HG02759 (cell line): ENCODE data around the gene NCS1.
"Not testable (repeated sequence)": the region's sequence is repeated elsewhere in the genome, so short reads cannot be mapped to it uniquely, and the experiment has no call there.

Source experiments
- ATAC-seq: cut with Tn5 transposase; IDR thresholded peaks from one replicate; pipeline ENCODE4 v1.9.1; 2021; ENCODE audit warnings: mild to moderate bottlenecking, moderate library complexity; ENCODE audit not compliant: unreplicated experiment

NCS1 gene

DNA sequence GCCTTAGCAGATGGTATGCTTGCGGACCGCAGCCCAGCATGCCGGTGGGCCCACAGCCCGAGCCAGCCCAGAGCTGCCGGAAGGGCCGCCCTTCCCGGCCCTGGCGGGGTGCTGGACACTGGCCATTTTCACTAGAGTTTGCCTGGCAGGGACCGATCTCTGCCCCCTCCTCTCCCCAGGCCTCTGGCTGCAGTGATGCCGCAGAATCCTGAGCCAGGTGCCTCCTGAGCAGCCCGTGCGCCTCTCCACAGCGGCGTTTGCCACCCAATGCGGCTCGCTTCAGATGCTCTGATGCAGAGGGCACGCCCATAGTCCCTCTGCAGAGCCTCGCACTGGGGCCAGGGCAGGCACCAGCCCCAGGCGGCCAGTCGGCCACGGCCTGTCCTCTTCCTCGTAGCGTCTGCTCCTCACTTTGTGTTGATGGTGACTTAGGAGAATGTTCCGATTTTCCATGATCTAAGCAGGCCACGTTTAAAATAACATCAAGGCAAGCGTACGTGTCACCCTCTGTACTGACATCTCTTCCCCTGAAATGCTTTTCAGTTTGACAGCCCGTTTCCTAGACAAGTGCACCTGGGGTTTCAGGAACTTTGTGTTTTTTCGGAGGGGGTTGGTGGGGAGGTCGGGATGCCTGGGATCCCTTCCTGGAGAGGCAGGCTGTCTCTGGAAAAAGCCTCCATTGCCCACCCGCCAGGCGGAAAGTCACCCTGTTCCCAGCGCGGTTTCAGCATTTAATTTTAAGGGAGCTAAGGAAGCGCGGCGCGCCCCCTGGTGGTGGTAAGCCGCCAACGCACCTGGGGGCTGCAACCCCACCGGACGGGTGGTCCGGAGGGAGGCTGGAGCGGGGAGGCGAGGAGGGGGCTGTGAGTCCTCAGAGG lies 63.6 kb downstream of the NCS1 start:
- no peak for ATAC-seq

DNA sequence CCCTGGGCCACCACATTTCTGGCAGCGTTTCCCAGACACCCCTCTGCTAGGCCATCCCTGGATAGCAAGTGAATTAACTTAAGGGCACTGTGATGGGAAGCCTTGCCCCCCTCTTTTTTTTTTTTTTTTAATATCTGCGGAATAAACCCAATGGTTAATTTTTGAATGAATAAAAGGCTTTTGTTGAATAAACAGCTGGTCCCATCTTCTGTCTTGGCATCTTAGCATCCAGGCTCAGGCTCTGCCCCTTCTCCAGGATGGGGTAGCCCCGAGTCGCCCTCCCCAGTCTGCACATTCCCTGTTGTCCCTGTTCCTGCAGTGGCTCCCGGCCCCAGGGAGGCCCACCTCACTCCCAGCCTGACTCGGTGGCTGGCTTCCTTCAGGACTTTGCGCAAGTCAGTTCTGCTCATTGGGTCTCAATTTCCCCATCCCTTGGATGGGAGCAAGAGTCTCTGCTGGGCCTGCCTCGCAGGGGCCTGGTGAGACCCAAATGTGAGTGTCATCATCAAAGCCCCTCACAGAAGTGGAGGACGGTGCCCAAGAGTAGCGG lies 64.3 kb downstream of the NCS1 start:
- no peak for ATAC-seq

DNA sequence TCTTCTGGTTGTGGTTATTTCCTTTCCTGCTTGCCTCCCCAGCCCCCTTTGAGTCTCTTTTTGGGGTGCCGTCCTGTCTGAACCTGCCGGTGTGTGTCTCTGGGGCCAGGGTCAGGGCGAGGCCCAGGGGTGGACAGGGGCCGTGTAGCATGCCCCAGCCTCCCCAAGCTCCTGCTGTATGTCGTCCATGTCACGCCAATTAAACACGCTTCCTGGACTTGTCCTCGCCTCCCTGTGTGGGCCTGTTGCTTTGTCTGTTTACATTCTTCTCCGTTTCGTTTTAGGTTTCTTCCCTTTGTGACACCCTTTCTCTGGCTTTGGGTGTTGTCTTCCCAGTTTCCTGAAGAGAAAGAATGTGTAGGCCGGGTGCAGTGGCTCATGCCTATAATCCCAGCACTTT lies 64.9 kb downstream of the NCS1 start:
- ATAC-seq = no peak

DNA sequence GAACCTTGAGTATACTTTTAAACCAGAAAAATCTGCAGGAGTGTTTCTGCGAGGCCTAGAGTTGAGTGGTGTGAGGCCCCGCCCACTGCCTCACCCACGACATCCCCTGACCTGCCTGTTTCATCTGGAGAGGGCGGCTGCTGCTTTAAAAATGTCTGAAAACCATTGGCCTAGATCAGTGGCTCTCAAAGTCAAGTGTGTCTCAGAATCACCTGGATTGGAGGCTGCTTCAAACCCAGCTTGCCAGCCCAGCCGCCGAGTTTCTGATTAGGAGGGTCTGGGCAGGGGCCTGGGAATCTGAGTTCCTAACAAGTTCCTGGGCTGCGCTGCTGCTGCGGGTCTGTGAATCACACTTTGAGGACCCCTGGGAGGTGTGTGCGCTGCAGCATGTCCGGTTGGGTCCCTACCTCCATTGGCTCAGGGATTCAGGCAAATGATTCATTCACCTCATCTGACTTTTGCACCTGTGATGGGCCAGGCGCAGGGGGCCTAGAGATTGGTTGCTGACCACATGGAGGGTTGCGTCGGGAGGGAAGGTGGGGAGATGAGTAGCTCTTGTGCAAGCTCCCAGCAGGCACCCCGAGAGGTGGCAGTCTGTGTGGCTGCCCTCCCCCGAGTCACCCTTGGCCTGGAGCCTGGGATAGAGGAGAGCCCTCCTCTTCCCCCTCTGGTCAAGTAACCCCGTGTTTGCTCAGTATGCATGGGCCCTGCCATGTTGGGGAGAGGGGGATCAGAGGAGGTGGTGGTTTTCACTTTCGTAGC lies 65.7 kb downstream of the NCS1 start:
- ATAC-seq = no peak

DNA sequence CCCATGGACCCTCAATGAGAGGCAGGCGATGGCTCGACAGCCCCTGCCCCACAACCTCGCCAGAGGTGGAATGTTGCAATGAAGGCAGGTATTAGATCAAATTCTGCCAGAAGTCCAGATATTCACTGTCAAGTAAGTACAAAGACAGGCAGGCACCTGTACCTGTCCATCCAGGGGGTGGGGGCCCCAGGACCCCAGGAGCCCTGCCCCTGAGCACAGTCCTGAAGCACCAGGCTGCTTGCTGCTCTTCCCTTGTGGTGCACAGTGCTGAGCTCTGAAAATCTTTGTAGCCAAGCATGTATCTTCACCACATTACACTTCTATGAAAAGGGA lies 67.1 kb downstream of the NCS1 start:
- no peak for ATAC-seq

DNA sequence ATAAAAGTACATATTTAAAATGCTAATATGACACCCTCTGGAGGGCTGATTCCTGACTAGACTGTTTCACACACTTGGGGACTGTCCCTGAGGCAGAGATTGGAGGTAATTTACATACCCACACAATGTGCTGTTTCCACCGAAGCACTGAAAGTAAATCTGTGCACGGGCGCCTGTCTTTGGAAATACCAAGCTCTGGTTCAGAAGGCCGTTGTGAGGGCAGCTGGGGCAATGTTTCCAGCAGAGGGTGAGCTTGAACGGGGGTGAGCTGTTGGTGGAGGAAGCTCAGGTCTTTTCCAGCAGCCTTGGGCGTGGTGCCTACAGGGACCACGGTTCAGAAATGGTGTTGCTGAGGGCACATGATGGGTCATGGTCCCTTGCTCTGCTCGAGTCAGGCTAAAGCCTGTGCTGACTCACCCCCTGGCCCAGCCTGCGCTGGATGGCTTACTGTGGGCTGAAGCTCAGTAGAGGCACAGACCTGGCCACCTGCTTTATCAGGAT lies 67.6 kb downstream of the NCS1 start:
- ATAC-seq = peak; percentile 61

DNA sequence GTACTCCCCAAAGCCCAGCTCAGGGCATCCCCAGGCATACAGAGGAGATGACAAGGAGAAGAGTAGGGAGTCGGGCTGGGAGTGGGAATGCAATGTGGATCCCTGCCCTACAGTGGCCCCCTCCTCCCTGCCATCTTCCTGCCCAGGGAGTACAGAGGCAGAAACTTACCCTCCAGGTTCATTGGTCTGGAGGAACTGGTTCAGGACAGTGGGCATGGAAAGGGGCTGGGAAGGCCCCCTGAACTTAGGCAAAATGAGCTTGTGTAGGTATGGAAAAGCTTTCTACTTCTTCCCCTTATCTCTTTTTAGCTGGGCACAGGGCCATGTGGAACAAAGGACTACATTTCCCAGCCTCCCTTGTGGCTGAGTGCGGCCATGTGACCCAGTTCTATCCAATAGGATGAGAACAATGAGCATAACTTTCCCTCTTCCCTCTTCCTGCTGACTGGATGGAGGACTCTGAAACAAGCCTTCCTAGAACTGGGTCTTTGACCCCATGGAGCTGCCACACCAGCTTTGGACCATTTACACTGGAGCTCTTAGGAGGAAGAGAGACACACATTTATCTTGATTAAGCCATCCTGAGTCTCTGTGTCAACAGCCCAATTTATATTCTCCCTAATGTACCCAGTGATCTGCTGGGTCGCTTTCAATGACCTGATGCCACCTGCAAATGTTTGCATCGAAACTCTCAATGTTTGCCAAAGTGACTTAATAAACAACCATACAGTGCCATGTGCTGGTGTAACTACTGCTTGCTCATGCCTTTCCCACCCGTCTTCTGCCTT lies 68.4 kb downstream of the NCS1 start:
- no peak for ATAC-seq

DNA sequence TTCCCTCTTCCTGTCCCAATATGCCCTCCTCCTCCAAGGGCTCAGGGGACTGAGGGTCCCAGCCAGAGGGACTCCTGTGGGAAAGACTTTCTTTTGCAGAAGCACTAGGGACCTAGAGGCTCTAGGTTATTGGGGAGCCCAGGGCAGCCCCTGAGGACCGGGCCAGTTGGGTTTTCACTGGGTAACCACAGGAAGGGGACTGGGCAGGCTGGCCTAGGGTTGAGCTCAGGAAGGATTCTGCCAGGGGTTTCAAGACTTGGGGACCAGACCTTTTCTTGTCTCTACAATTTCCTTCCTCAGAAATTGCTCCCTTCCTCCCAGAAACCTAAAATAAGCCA lies 69.0 kb downstream of the NCS1 start:
- ATAC-seq = no peak

DNA sequence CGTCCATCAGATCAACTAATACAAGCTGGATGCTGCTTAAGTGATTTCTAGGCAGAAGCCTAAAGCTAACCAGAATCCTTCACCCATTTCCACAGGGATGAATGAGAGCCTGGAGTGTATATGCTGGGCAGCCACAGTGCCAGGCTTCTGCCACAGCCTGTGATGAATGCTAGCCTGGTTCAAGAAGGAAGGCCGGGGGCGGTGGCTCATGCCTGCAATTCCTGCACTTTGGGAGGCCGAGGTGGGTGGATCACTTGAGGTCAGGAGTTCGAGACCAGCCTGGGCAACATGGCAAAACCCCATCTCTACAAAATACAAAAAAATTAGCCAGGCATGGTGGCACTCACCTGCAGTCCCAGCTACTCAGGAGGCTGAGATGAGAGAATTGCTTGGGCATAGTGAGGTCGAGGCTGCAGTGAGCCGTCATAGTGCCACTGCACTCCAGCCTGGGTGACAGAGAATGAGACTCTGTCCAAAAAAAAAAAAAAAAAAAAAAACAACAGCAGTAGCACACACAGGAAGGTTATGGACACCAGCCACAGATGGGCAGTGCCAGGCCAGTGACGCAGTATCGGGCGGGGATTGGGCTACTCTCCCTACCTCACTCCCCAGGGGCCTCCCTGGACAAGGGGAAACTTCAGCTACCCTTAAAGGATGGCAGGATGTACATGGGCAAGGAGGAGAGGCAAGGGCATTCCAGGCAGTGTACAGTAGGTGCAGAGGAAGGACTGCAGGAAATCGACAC lies 70.2 kb downstream of the NCS1 start:
- ATAC-seq = no peak

DNA sequence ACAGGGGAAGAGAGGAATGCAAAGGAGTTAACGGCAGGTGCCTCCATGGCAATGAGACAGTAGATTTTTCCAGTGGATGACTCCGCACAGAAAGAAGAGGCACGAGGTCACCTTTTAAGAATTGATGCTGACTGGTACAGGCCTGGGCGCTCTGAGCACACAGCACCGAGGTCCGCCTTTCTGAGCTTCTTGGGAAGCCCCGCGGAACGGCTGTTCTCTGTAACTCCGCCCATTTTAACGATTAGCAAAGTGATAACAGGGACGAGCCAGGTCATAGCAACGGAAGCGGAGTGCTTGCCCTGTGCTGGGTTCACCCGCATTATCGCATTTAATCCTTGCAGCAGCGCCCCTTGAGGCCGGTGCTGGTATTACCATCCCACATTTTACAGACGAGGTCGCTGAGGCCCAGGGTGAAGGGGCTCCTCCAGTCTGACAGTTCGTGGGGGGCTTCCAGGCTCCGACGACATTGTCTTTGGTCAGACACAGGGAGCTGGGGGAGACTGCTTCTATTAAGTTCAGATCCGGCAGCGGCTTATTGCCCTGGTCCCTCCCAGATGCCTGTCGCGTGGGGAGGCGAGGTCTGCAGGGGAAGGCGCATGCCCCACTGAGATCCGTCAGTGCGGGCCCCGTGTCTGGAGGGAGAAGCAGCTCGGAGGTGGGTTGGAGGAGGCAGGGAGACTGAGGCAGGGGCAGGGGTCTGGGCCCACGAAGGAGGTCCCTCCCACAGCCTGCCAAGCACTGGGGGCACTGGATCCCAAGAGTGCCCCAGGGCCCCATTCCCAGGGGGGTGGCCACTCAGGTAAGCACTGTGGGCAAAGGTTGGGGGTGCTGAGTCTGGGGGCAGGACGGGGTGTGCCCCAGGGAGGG lies 71.0 kb downstream of the NCS1 start:
- ATAC-seq = peak; percentile 51

DNA sequence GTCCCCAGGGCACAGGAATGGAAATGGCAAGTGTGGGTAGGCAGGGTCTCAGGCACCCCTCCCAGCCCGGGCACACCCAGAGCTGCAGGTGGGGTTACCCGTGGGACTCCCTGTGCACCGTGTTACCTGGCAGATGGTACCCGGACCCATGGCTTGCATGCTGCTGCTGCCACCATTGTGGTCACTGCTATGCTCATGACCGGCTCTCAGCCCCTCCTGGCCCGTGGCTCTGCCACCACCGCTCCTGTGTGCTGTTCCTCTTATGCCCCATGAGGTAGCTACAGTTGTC lies 71.6 kb downstream of the NCS1 start:
- no peak for ATAC-seq

DNA sequence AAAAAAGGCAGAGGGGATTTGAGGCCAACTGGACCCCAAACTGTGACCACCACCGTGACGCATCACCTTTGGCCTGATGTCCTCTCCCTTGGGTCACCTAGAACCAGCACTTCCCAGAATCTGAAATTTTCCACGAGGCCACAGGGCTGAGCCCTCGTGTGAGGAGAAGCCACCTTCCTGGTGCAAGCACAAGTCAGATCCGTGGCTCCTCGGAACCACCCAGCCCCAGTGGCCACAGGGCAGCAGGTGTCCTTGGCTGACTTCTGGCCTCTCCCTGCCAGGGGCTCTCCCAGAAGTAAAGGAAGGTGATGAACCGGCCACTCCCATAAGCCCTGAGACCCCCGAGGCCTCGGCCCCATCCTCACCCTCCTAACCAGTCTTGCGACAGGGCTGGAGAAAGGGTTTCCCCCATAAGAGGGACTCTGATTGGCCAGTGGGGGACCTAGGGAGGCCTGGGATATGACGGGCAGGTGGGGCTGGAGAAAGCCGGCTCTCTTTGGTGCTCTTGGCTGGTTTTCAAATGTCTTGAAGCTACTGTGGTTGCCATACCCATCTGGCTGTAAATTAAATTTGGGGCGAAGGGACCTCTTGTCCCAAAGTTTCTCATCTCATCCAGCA lies 72.5 kb downstream of the NCS1 start:
- ATAC-seq = no peak

DNA sequence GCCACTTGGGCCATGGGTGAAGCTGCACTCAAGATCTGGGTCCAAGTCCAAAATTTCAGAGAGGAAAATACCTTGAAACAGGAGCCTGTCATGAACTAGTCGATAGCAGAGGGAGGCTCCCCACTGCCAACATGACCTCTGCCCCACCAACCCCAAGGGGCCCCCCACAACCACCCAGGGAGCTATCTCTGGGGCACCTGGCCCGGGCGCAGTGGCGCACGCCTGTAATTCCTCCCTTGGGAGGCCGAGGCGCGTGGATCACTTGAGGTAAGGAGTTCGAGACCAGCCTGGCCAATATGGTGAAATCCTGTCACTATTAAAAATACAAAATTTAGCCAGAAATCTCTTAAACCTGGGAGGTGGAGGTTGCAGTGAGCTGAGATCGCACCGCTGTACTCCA lies 73.3 kb downstream of the NCS1 start:
- ATAC-seq = no peak

DNA sequence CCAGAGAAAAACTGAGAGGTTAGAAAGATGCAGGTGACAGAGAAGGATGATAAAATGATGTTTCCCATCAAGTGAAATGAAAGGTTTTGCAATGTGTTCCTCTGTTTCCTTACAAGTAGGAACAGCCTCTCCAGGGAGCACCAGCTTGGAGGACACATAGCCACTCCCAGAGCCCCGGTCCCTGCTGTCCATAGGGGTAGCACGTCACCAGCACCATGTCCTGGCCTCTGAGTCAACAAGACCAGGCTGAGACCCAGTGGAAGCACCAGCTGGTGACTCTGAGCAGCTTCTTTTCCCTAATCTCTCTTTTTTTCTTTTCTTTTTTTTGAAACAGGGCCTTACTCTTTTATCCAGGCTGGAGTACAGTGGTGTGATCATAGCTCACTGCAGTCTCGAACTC lies 73.9 kb downstream of the NCS1 start:
- no peak for ATAC-seq

DNA sequence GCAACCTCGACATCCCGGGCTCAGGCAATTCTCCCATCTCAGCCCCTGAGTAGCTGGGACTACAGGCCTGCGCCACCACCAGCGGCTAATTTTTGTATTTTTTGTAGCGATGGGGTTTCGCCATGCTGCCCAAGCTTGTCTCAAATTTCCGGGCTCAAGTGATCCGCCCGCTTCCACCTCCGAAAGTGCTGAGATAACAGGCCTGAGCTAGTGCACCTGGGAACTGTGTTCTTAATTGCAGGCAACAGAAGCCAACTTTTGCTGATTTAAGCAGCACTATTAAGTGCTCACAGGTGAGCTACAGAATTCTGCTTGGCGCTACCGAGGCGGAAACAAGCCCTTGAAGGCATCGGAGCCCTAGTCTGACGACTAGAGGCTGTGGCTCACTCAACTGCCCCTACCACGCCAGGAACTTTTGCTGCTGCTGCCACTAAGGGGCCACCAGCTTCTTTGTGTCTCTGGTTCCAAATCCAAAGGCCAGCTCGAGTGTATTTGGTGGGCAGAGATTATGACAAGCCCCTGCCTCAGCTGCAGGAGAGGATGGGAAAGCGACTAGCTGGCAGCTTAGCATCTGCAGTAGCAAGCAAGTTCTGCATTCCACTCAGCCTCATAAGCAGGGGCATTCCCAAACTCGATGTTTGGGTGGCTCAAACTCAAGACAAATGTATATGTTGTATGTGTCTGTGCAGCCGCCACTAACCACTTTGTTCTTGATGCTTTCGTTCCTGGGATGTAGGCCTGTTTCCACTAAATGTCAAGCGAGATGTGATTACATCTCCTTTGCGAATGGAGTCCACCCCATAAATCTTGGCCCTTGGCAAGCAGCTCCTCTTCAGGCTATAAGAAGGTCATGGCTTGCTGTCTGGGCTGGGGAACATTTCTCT lies 82.8 kb downstream of the NCS1 start:
- no peak for ATAC-seq

DNA sequence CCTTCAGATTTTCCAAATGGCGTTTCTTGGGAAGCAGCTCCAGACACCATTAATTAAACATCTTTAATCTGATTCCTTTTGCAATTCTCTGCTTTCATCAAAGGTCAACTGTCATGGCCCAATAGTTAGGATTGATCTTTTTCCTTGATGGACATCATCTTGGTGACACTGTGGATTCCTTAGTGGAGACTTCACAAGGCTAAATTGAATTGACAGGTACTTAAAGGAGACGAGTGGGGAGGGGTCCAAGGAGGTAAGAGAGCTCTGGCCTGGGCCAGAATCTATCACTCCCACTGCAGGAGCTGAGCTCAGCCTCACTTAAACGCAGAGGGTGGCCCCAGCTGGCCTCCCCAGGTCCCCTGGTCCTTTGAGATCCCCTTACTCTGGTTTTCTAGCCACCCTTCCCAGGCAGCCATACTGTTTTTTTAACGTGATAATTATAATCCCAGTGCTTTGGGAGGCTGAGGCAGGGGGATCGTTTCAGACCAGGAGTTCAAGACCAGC lies 83.5 kb downstream of the NCS1 start:
- no peak for ATAC-seq

DNA sequence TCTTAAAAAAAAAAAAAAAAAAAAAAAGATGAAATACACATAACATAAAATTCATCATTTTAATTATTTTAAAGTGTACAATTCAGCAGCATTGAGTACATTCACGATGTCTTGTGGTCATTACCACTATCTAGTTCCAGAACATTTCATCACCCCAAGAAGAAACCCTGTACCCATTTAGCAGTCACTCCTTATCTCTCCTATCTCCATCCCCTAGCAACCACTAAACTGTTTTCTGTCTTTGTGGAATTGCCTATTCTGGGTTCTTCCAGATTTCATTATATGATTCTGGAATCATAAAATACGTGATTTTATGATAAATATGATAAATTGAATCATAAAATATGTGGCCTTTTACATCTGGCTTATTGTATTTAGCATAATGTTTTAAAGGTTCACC lies 84.4 kb downstream of the NCS1 start:
- no peak for ATAC-seq

DNA sequence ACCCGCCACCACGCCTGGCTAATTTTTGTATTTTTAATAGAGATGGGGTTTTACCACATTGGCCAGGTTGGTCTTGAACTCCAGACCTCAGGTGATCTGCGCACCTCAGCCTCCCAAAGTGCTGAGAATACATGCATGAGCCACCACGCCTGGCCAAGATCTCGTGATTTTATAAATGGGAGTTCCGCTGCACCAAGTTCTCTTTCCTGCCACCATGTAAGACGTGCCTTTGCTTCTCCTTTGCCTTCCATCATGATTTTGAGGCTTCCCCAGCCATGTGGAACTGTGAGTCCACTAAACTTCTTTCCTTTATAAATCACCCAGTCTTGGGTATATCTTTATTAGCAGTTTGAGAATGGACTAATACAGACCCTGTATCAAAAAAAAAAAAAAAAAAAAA lies 85.9 kb downstream of the NCS1 start:
- ATAC-seq = not testable (repeated sequence)
